ENCODE results near the gene HDAC5. TPM values are rescaled to one million over a fixed set of nuclear protein-coding genes. Genes with fewer than 3 reads are reported as not detected.
A peak's percentile ranks its signal among the peaks of the same experiment; 100 is the strongest.
"Not testable (repeated sequence)": the region's sequence is repeated elsewhere in the genome, so short reads cannot be mapped to it uniquely, and the experiment has no call there.

HDAC5 gene
- total and polyA plus RNA-seq, 3 donors from 2014 or later: 43.3 to 141 (median 94.1) TPM

- 1% methylated on average over 3 to 8 of the region's 8 CpGs for WGBS, 2 donors
- H3K4me1 ChIP-seq: peaks cover 37% of the 10 kb centered on the region
- H3K9me3 ChIP-seq: no peaks in the 10 kb centered on the region
- peak overlapping the region; percentile 91 to 99 for H3K4me3 ChIP-seq
- DNase-seq: no peak
- intact Hi-C loops (cut with DNase I; ENCODE audit: low total_unique reads): no loop called here
- H3K36me3 ChIP-seq (ENCODE audit: low read depth, missing control alignments): no peaks in the 10 kb centered on the region
- no peaks in the 10 kb centered on the region for H3K27me3 ChIP-seq
- peak overlapping the region; percentile 95 to 96 for H3K27ac ChIP-seq
- TF ChIP-seq POLR2A (IDR thresholded peaks at IDR 0.05) (no peak), CTCF (IDR thresholded peaks at IDR 0.05) (no peak)
These were observed 637 bp upstream of the HDAC5 start for GRCh38 chr17:44124118-44124438.

- no peak for DNase-seq
- Histone ChIP-seq H3K4me3 (peak overlapping the region; percentile 91 to 99), H3K9me3 (no peaks in the 10 kb centered on the region), H3K27me3 (no peaks in the 10 kb centered on the region), H3K27ac (peak overlapping the region; percentile 95 to 96), H3K4me1 (peaks cover 41% of the 10 kb centered on the region), H3K36me3 (ENCODE audit: low read depth, missing control alignments) (no peaks in the 10 kb centered on the region)
- 0 to 1% methylated on average over 16 to 32 of the region's 32 CpGs for WGBS, 2 donors
- intact Hi-C loops (cut with DNase I; ENCODE audit: low total_unique reads): no loop called here
- TF ChIP-seq POLR2A (IDR thresholded peaks at IDR 0.05): no peak
- TF ChIP-seq CTCF (IDR thresholded peaks at IDR 0.05): no peak
These were observed 555 bp downstream of the HDAC5 start for GRCh38 chr17:44122816-44123355.

GRCh38 chr17:44121997-44122815 is 1.2 kb downstream of the HDAC5 start:
- 0 to 7% methylated on average over 1 of the region's 1 CpG for WGBS, 2 donors
- H3K4me3 ChIP-seq: peak overlapping the region; percentile 91 to 99
- H3K36me3 ChIP-seq (ENCODE audit: low read depth, missing control alignments): no peaks in the 10 kb centered on the region
- H3K4me1 ChIP-seq: peaks cover 41% of the 10 kb centered on the region
- no peak for TF ChIP-seq CTCF (IDR thresholded peaks at IDR 0.05)
- TF ChIP-seq POLR2A (IDR thresholded peaks at IDR 0.05): no peak
- intact Hi-C loops (cut with DNase I; ENCODE audit: low total_unique reads): no loop called here
- no peaks in the 10 kb centered on the region for H3K27me3 ChIP-seq
- DNase-seq: no peak
- no peaks in the 10 kb centered on the region for H3K9me3 ChIP-seq
- peak overlapping the region; percentile 95 to 96 for H3K27ac ChIP-seq

- Histone ChIP-seq H3K27ac (no peak overlapping the region), H3K27me3 (no peaks in the 10 kb centered on the region), H3K9me3 (no peaks in the 10 kb centered on the region), H3K4me3 (no peak overlapping the region), H3K4me1 (peaks cover 41% of the 10 kb centered on the region), H3K36me3 (ENCODE audit: low read depth, missing control alignments) (no peaks in the 10 kb centered on the region)
- 37 to 49% methylated on average over 9 of the region's 9 CpGs for WGBS, 2 donors
- intact Hi-C loops (cut with DNase I; ENCODE audit: low total_unique reads): no loop called here
- TF ChIP-seq CTCF (IDR thresholded peaks at IDR 0.05) (no peak), POLR2A (IDR thresholded peaks at IDR 0.05) (no peak)
- DNase-seq: no peak
These were observed 2.4 kb downstream of the HDAC5 start for GRCh38 chr17:44120851-44121605.

GRCh38 chr17:44120281-44120680 is 3.2 kb downstream of the HDAC5 start:
- H3K4me1 ChIP-seq: peaks cover 49% of the 10 kb centered on the region
- DNase-seq; intact Hi-C loops (cut with DNase I; ENCODE audit: low total_unique reads); H3K4me3 ChIP-seq; H3K36me3 ChIP-seq (ENCODE audit: low read depth, missing control alignments); H3K27ac ChIP-seq; H3K27me3 ChIP-seq; H3K9me3 ChIP-seq: not testable (repeated sequence)
- 93 to 95% methylated on average over 11 of the region's 11 CpGs for WGBS, 2 donors
